ENCODE measurements around the gene EVC2.

The EVC2 gene

GRCh38 chr4:5592272-5592671 is 116.1 kb downstream of the EVC2 start:
- H3K9me3 Mint-ChIP-seq, result peaks cover 21% of the 10 kb centered on the region
- H3K4me1 Mint-ChIP-seq, result no peaks in the 10 kb centered on the region

GRCh38 chr4:5589495-5589894 is 118.9 kb downstream of the EVC2 start:
- no peak overlapping the region for H3K4me3 Mint-ChIP-seq
- peaks cover 4% of the 10 kb centered on the region for H3K36me3 Mint-ChIP-seq
- peaks cover 3% of the 10 kb centered on the region for H3K27me3 Mint-ChIP-seq
- no peak overlapping the region for H3K27ac Mint-ChIP-seq
- no peaks in the 10 kb centered on the region for H3K4me1 Mint-ChIP-seq
- peaks cover 16% of the 10 kb centered on the region for H3K9me3 Mint-ChIP-seq

More at GRCh38 chr4:5592272-5592671, 116.1 kb downstream of the EVC2 start:
- Mint-ChIP-seq H3K36me3 (peaks cover 4% of the 10 kb centered on the region), H3K27ac (no peak overlapping the region), H3K27me3 (peaks cover 3% of the 10 kb centered on the region), H3K4me3 (no peak overlapping the region)

GRCh38 chr4:5588046-5588445 is 120.3 kb downstream of the EVC2 start:
- Mint-ChIP-seq H3K4me3 (no peak overlapping the region), H3K27me3 (peaks cover 3% of the 10 kb centered on the region), H3K36me3 (peaks cover 4% of the 10 kb centered on the region), H3K4me1 (no peaks in the 10 kb centered on the region), H3K27ac (no peak overlapping the region), H3K9me3 (peaks cover 16% of the 10 kb centered on the region)

GRCh38 chr4:5575941-5576340 is 132.4 kb downstream of the EVC2 start:
- Mint-ChIP-seq H3K36me3 (no peaks in the 10 kb centered on the region), H3K9me3 (peaks cover 2% of the 10 kb centered on the region), H3K4me3 (no peak overlapping the region), H3K27ac (no peak overlapping the region), H3K27me3 (no peaks in the 10 kb centered on the region), H3K4me1 (no peaks in the 10 kb centered on the region)

- no peaks in the 10 kb centered on the region for H3K9me3 Mint-ChIP-seq
- H3K36me3 Mint-ChIP-seq, result no peaks in the 10 kb centered on the region
- H3K27ac Mint-ChIP-seq, result no peak overlapping the region
Measured at GRCh38 chr4:5574386-5574785, 134.0 kb downstream of the EVC2 start.

GRCh38 chr4:5573965-5574364 is 134.4 kb downstream of the EVC2 start:
- Mint-ChIP-seq H3K4me3 (no peak overlapping the region), H3K27me3 (no peaks in the 10 kb centered on the region), H3K9me3 (no peaks in the 10 kb centered on the region), H3K36me3 (no peaks in the 10 kb centered on the region), H3K4me1 (no peaks in the 10 kb centered on the region), H3K27ac (no peak overlapping the region)

More at GRCh38 chr4:5574386-5574785, 134.0 kb downstream of the EVC2 start:
- H3K4me3 Mint-ChIP-seq, result no peak overlapping the region
- H3K27me3 Mint-ChIP-seq, result no peaks in the 10 kb centered on the region
- no peaks in the 10 kb centered on the region for H3K4me1 Mint-ChIP-seq

- Mint-ChIP-seq H3K36me3 (no peaks in the 10 kb centered on the region), H3K27me3 (no peaks in the 10 kb centered on the region), H3K4me1 (no peaks in the 10 kb centered on the region), H3K9me3 (no peaks in the 10 kb centered on the region), H3K27ac (no peak overlapping the region), H3K4me3 (no peak overlapping the region)
Measured at GRCh38 chr4:5572751-5573150, 135.6 kb downstream of the EVC2 start.

GRCh38 chr4:5572114-5572513 is 136.2 kb downstream of the EVC2 start:
- Mint-ChIP-seq H3K4me3 (no peak overlapping the region), H3K27me3 (no peaks in the 10 kb centered on the region), H3K9me3 (no peaks in the 10 kb centered on the region), H3K36me3 (no peaks in the 10 kb centered on the region), H3K27ac (no peak overlapping the region), H3K4me1 (no peaks in the 10 kb centered on the region)

GRCh38 chr4:5571646-5572045 is 136.7 kb downstream of the EVC2 start:
- Mint-ChIP-seq H3K36me3 (no peaks in the 10 kb centered on the region), H3K4me1 (no peaks in the 10 kb centered on the region), H3K4me3 (no peak overlapping the region), H3K27me3 (no peaks in the 10 kb centered on the region), H3K9me3 (no peaks in the 10 kb centered on the region), H3K27ac (no peak overlapping the region)

- H3K9me3 Mint-ChIP-seq, result no peaks in the 10 kb centered on the region
- no peaks in the 10 kb centered on the region for H3K4me1 Mint-ChIP-seq
- no peaks in the 10 kb centered on the region for H3K27me3 Mint-ChIP-seq
- no peak overlapping the region for H3K27ac Mint-ChIP-seq
- no peaks in the 10 kb centered on the region for H3K36me3 Mint-ChIP-seq
- no peak overlapping the region for H3K4me3 Mint-ChIP-seq
Measured at GRCh38 chr4:5569451-5569850, 138.9 kb downstream of the EVC2 start.

- Mint-ChIP-seq H3K27ac (no peak overlapping the region), H3K4me3 (no peak overlapping the region)
Measured at GRCh38 chr4:5568931-5569330, 139.4 kb downstream of the EVC2 start.

GRCh38 chr4:5568336-5568735 is 140.0 kb downstream of the EVC2 start:
- H3K27me3 Mint-ChIP-seq, result no peaks in the 10 kb centered on the region
- H3K4me1 Mint-ChIP-seq, result no peaks in the 10 kb centered on the region
- no peak overlapping the region for H3K27ac Mint-ChIP-seq
- no peaks in the 10 kb centered on the region for H3K9me3 Mint-ChIP-seq
- H3K4me3 Mint-ChIP-seq, result no peak overlapping the region
- no peaks in the 10 kb centered on the region for H3K36me3 Mint-ChIP-seq

More at GRCh38 chr4:5568931-5569330, 139.4 kb downstream of the EVC2 start:
- Mint-ChIP-seq H3K4me1 (no peaks in the 10 kb centered on the region), H3K36me3 (no peaks in the 10 kb centered on the region), H3K27me3 (no peaks in the 10 kb centered on the region), H3K9me3 (no peaks in the 10 kb centered on the region)

GRCh38 chr4:5566991-5567390 is 141.4 kb downstream of the EVC2 start:
- no peak overlapping the region for H3K4me3 Mint-ChIP-seq
- H3K9me3 Mint-ChIP-seq, result no peaks in the 10 kb centered on the region
- no peaks in the 10 kb centered on the region for H3K36me3 Mint-ChIP-seq
- no peak overlapping the region for H3K27ac Mint-ChIP-seq
- H3K4me1 Mint-ChIP-seq, result no peaks in the 10 kb centered on the region
- H3K27me3 Mint-ChIP-seq, result no peaks in the 10 kb centered on the region

- H3K27ac Mint-ChIP-seq, result no peak overlapping the region
- no peaks in the 10 kb centered on the region for H3K27me3 Mint-ChIP-seq
- no peak overlapping the region for H3K4me3 Mint-ChIP-seq
- H3K36me3 Mint-ChIP-seq, result no peaks in the 10 kb centered on the region
- no peaks in the 10 kb centered on the region for H3K4me1 Mint-ChIP-seq
- no peaks in the 10 kb centered on the region for H3K9me3 Mint-ChIP-seq
Measured at GRCh38 chr4:5566526-5566925, 141.8 kb downstream of the EVC2 start.

GRCh38 chr4:5563856-5564255 is 144.5 kb downstream of the EVC2 start:
- no peaks in the 10 kb centered on the region for H3K36me3 Mint-ChIP-seq
- H3K4me1 Mint-ChIP-seq, result no peaks in the 10 kb centered on the region
- no peak overlapping the region for H3K27ac Mint-ChIP-seq
- H3K27me3 Mint-ChIP-seq, result no peaks in the 10 kb centered on the region
- no peak overlapping the region for H3K4me3 Mint-ChIP-seq
- no peaks in the 10 kb centered on the region for H3K9me3 Mint-ChIP-seq

- H3K4me3 Mint-ChIP-seq, result no peak overlapping the region
- no peaks in the 10 kb centered on the region for H3K36me3 Mint-ChIP-seq
- H3K27me3 Mint-ChIP-seq, result no peaks in the 10 kb centered on the region
- H3K9me3 Mint-ChIP-seq, result no peaks in the 10 kb centered on the region
- no peaks in the 10 kb centered on the region for H3K4me1 Mint-ChIP-seq
- no peak overlapping the region for H3K27ac Mint-ChIP-seq
Measured at GRCh38 chr4:5562476-5562875, 145.9 kb downstream of the EVC2 start.

GRCh38 chr4:5561286-5561685 is 147.1 kb downstream of the EVC2 start:
- H3K27ac Mint-ChIP-seq, result no peak overlapping the region
- H3K27me3 Mint-ChIP-seq, result no peaks in the 10 kb centered on the region
- H3K4me1 Mint-ChIP-seq, result no peaks in the 10 kb centered on the region
- no peak overlapping the region for H3K4me3 Mint-ChIP-seq
- no peaks in the 10 kb centered on the region for H3K36me3 Mint-ChIP-seq
- no peaks in the 10 kb centered on the region for H3K9me3 Mint-ChIP-seq
